ENCODE data around the gene ARHGEF26.
"Not testable (repeated sequence)": the region's sequence is repeated elsewhere in the genome, so short reads cannot be mapped to it uniquely, and the experiment has no call there.

The ARHGEF26 gene, protein sequence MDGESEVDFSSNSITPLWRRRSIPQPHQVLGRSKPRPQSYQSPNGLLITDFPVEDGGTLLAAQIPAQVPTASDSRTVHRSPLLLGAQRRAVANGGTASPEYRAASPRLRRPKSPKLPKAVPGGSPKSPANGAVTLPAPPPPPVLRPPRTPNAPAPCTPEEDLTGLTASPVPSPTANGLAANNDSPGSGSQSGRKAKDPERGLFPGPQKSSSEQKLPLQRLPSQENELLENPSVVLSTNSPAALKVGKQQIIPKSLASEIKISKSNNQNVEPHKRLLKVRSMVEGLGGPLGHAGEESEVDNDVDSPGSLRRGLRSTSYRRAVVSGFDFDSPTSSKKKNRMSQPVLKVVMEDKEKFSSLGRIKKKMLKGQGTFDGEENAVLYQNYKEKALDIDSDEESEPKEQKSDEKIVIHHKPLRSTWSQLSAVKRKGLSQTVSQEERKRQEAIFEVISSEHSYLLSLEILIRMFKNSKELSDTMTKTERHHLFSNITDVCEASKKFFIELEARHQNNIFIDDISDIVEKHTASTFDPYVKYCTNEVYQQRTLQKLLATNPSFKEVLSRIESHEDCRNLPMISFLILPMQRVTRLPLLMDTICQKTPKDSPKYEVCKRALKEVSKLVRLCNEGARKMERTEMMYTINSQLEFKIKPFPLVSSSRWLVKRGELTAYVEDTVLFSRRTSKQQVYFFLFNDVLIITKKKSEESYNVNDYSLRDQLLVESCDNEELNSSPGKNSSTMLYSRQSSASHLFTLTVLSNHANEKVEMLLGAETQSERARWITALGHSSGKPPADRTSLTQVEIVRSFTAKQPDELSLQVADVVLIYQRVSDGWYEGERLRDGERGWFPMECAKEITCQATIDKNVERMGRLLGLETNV

DNA sequence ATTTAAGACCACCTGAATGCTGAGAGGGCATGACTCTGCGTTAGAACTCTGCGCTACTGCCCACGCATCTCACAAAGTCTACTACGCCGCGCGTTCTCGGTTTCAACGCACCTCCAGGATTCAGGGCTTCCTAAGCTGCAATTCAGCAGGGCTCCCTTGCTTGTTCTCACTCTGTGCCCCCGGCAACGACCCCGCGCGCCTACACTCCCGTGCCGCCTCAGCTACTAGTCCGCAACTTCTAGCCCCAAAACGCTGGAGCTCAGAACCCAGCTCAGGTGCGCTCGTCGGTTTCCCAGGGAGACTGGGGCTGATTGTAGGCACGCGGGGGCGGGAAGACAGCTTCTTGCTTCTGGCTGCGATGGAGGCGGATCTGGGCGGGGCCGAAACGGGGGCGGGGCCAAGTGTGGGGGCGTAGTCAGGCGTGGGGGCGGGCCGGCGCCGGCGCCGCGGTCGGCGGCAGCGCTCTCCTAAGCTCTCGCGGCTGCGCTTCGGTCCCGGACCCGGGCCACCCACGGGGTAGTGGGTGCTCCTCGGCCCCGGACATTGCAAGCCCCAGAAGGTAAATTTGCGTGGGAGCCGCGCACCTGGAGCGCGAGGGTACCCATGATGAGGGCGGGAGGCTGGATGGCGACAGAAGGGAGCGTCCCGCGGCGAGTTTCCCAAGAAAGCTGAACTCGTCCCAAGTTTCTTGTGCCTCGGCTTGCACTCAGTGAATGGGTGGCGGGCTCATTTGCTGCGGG is at the start of gene ARHGEF26:
Gene ARHGEF26, plus strand, starts transcription at position 430 of the 740 bp plus-strand sequence. CDS start 603 bp downstream, outside the sequence.
- peak; percentile 96 for DNase-seq (ENCODE audit: low spot score)

DNA sequence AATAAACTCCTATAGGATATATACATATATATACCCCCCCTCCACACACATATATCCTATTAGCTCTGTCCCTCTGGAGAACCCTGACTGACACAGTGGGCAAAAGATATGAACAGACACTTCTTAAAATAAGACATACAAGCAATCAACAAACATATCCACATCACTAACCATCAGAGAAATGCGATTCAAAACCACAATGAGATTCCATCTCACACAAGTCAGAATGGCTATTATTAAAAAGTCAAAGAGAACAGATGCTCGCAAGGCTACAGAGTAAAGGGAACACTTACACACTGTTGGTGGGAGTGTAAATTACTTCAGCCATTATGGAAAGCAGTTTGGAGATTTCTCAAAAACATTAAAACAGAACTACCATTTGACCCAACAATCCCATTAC is 46.2 kb upstream of the ARHGEF26 start:
- DNase-seq (ENCODE audit: low spot score) = no peak

GRCh38 chr3:154078672-154079071 is 42.5 kb upstream of the ARHGEF26 start:
- DNase-seq (ENCODE audit: low spot score) = no peak

- DNase-seq (ENCODE audit: low spot score) = no peak
These were observed 39.9 kb upstream of the ARHGEF26 start for GRCh38 chr3:154081305-154081704.

- DNase-seq (ENCODE audit: low spot score) = no peak
These were observed 36.1 kb upstream of the ARHGEF26 start for GRCh38 chr3:154085071-154085470.

- no peak for DNase-seq (ENCODE audit: low spot score)
These were observed 35.4 kb upstream of the ARHGEF26 start for GRCh38 chr3:154085799-154086198.

DNA sequence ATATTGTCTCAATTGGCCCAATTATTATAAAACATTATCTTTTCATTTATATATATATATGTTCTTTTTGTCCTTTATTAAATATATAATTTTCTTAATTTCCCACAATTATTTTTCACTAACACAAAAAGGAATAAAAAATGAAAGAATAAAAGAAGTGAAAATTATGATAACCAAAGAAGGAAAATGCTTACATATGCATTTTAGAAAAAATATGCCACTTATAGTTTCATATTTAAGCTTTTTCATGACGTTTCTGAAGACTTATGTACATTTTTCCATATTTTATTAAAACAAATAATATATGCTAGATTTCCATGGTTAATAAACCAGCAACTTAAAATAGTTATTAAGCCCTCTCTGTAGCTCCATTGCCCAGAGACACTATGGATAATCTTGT is 34.9 kb upstream of the ARHGEF26 start:
- DNase-seq (ENCODE audit: low spot score) = no peak

DNA sequence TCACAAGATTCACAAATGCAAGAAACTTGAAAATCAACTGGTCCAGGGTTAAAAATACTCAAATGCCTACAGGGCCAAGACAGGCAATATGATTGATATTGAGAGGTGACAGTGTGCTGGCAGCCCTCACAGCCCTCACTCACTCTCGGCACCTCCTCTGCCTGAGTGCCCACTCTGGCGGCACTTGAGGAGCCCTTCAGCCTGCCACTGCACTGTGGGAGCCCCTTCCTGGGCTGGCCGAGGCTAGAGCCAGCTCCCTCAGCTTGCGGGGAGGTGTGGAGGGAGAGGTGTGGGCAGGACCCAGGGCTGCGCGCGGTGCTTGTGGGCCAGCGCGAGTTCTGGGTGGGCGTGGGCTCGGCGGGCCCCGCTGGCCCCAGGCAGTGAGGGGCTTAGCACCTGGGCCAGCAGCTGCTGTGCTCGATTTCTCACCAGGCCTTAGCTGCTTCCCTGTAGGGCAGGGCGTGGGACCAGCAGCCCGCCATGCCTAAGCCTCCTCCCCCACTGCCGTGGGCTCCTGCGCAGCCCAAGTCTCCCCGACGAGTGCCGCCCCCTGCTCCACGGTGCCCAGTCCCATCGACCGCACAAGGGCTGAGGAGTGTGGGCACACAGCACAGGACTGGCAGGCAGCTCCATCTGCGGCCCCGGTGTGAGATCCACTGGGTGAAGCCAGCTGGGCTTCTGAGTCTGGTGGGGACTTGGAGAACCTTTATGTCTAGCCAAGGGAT is 33.3 kb upstream of the ARHGEF26 start:
- not testable (repeated sequence) for DNase-seq (ENCODE audit: low spot score)

- DNase-seq (ENCODE audit: low spot score) = no peak
These were observed 31.5 kb upstream of the ARHGEF26 start for GRCh38 chr3:154089421-154090420.

GRCh38 chr3:154094051-154094450 is 27.1 kb upstream of the ARHGEF26 start:
- no peak for DNase-seq (ENCODE audit: low spot score)

DNA sequence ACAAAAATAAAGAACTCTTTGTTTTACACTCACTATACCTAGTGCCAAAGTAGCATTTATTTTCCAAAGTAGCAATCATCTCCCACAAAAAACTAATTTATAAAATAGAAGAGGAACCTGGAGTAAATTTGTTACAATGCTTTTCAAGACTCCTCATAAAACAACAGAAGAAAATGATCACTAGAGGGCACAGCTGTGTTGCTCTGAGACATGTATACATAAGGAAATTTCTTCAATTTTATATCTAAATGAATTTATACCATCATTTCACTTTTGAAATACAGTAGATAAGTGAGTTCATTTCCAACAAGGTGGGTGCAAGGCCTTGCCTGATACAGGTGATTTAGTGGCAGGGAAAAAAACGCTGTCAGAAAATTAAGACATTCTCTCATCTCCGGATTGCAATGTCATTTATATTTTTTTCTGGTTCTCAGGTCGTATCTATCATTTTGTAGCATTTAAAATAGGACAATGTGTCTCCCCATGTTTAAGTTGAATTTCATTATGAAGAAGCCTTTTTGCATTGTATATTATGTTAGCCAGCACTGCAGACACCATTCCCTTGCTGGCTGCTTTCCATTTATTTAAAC is 25.3 kb upstream of the ARHGEF26 start:
- DNase-seq (ENCODE audit: low spot score) = no peak

- no peak for DNase-seq (ENCODE audit: low spot score)
These were observed 22.8 kb upstream of the ARHGEF26 start for GRCh38 chr3:154098376-154098775.

DNA sequence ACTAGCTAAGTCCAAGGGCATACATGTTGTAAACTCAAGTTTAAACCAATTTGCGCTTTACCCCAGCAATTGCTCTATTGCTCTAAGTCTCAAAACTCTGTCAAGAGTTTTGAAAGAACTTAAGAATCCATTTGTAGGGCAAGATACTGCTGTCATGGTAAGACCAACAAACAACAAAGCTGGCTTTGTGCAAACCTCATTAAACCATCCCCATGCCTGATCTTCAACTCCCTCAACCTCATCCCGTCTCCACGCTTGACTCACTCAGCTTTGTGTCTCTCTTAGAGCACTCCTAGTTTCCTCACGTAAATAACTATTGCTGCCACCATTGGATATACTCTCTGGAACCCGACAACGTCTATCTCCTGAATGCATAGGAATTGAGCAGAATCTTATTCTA is 20.6 kb upstream of the ARHGEF26 start:
- DNase-seq (ENCODE audit: low spot score) = no peak

DNA sequence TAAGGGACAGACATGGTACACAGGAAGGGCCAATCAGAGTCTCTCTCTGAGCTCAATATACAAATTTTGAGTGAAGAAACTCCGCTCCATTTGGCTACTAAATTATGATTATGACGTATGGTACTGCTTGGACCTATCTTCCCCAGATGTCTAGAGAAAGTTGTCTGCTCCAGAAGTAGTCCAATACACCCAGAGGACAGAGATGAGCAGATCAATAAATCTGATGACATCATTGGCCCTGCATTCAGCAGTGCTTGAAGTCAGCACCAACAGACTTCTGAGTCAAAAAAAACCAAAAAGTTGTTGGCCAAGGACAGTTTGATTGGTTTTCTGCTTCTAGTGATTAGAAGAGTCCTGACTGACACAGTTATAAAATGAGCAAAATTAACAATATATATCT is 19.9 kb upstream of the ARHGEF26 start:
- DNase-seq (ENCODE audit: low spot score) = no peak

- DNase-seq (ENCODE audit: low spot score) = no peak
These were observed 19.0 kb upstream of the ARHGEF26 start for GRCh38 chr3:154102225-154102624.

- DNase-seq (ENCODE audit: low spot score) = no peak
These were observed 15.8 kb upstream of the ARHGEF26 start for GRCh38 chr3:154105218-154105975.

- no peak for DNase-seq (ENCODE audit: low spot score)
These were observed 9.7 kb upstream of the ARHGEF26 start for GRCh38 chr3:154111365-154111935.

GRCh38 chr3:154112146-154112852 is 8.9 kb upstream of the ARHGEF26 start:
- DNase-seq (ENCODE audit: low spot score) = no peak
